CD4-positive, alpha-beta T cell treated with Interleukin-12 subunit alpha and Interleukin-12 subunit beta, for 1 hour (primary cell): ENCODE measurements around the gene DYNLL2.
"Not testable (repeated sequence)": the region's sequence is repeated elsewhere in the genome, so short reads cannot be mapped to it uniquely, and the experiment has no call there.

ENCODE experiments used
- DNase-seq: peaks from one replicate; pipeline ENCODE4 v3.0.0-alpha.2; 2020

Gene DYNLL2

DNA sequence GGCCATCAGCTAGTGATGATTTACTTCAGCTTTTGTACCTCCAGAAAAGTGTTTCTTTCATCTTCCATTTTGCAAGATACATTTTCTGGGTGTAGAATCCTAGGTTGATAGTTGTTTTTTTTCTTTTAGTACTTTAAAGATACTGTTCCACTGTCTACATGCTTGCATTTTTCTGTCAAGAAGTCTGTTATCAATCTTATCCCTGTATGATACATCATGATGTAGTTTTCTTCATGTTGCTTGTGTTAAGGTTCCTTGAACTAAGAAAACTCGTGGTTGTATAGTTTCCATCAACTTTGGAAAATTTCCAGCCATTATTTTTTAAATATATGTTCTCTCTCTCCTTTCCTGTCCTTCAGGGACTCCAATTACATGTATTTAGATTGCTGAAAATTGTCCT is 24.1 kb downstream of the DYNLL2 start:
- no peak for DNase-seq

DNA sequence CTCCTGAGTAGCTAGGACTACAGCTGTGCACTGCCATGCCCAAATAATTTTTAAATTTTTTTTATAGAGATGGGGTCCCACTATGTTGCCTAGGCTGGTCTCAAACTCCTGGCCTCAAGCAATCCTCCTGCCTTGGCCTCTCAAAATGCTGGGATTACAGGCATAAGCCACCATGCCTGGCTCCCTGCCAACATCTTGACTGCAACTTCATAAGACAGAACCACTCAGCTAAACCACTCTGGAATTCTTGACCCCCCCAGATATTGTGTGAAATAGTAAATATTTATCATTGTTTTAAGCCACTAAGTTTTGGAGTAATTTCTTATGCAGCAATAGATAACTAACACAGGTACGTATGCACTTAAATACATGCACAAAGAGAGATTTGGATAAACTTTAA is 26.0 kb downstream of the DYNLL2 start:
- no peak for DNase-seq

DNA sequence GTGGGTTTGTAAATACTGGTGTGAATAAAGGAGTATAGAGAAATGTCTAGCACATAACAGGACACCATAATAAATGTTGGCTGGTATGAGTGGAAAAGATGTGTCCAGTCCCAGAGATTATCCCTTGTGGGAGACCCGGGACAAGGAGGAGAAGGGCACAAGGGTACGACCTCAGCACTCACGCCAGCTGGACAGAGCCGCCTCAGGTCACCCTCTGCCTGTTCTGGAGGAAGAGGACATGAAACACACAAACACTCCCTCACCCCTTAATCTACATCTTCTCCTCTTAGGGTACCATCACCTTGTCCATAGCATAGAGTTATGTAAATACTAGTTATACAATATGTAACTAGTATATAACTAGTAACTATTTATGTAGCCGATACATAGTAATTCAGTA is 26.8 kb downstream of the DYNLL2 start:
- DNase-seq = no peak

DNA sequence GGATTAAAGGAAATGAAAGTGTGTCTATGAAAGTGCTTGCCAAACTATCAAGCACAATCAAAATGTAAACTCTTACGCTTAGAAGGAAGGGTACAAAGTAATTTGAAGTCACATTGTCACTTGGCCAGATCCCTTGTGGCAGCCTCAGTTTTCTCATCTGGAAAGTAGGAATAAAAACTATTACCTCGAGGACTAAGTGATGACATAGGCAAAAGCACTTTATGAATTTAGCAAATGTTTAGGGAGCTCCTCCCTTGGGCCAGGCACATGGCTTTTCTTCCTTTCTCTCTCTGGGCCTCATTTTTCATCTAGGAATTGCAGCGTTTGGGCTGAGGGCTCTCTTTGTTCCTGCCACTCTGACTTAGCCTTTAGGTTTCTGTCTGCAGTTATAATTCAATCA is 28.5 kb downstream of the DYNLL2 start:
- DNase-seq = no peak

DNA sequence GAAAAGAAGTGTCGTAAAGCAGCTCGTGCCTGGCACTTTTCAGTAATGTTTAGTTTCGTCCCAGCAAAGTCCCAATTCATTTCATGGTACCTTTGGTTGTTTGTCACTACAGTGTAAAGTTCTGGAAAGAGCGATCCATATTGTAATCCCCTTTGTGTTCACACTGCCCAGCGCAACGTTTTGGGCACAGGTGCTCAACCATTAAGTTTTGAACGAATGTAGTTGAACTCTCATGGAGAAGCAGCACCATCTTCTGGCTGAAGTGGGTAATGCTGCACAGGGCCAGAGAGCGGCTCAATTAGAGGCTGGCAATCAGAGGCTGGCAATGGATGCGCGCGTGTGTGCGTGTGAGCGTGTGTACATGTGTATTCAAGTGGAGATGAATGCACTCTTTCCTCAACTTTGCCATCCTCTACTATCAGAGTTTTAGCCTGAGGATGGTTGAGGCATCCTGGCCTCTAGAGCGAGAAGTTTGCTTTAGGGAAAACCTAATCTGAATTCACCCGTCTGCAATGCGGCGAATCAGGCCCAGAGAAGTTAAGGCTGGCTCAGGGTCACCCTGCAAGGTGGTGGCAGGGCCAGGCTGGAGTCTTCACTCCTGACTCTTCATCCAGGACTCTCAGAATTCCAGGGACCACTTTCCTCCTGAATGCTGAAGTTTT is 29.9 kb downstream of the DYNLL2 start:
- DNase-seq = peak; percentile 86

DNA sequence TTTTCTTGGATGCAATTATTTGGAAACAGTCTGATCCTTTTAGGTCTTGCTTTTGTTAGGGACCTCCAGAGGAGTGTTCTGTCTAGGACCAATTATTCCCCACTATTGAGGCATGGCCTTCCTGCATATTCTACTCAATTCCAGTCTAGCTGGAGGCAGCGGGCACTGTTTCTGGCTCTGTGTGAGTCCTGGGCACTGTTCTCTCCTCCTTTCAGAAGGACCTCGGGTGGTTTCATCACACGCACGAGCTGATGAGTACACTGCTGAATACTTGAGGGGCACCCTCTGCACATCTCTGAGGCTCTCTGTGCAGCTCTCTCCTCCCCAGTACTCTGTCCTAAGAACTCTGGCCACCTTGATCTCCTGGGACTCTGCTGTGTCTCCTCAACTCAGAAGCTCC is 30.7 kb downstream of the DYNLL2 start:
- no peak for DNase-seq

DNA sequence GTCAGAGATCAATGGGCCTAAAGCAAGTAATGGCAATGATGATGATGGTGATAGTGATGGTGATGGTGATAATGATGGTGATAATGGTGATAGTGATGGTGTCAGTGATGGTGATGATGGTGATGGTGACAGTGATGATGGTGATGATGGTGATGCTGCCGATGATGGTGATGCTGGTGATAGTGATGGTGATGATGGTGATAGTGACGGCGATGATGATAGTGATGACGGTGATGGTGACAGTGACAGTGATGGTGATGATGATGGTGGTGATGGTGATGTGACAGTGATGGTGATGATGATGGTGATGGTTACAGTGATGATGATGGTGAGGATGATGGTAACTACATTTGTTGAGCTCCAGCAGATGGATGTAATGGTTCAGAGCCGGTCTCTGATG is 34.2 kb downstream of the DYNLL2 start:
- DNase-seq = no peak

DNA sequence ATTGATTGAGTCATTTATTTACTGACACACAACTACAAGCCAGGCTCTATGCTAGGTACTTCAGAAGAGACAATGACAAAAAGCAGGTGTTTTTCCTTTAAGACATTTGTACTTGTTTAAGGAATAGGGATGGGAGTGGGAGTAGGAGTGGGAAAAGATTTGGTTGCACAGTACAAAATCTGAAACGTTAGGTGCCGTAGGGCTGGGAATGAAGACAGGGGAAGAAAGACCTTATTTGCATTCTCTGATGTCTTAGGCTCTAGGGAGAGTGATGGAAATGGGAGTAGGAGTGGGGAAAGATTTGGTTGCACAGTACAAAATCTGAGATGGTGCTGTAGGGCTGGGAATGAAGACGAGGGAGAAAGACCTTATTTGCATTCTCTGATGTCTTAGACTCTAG is 36.3 kb downstream of the DYNLL2 start:
- no peak for DNase-seq

DNA sequence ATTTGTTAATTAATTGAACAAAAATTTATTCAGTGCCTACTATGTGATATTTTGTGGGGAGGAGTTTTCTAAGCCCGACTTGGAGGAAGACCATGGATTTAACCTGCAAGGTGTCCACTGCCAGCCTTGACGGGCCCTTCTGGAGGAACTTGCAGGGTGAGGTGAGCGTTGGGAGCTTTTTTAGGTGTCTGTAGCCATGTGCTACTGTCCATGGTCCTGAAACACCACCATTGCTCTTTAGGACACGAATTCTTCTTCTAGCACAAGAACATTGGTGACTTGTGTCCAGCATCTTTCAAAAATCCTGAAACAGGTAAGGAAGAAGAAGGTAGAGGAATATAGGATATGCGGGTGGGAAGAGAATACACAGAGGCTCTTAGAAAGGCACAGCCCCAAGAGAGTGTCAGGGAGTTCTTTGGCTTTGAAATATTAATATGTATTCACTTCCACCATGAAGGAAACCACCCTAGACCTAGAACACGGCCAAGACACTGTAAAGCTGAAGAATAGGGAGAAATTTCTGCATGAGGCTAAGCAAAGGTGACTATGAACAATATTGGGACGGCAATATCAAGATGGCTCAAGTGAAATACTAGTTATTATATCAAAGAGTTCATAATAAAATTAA is 37.1 kb downstream of the DYNLL2 start:
- peak; percentile 63 for DNase-seq

DNA sequence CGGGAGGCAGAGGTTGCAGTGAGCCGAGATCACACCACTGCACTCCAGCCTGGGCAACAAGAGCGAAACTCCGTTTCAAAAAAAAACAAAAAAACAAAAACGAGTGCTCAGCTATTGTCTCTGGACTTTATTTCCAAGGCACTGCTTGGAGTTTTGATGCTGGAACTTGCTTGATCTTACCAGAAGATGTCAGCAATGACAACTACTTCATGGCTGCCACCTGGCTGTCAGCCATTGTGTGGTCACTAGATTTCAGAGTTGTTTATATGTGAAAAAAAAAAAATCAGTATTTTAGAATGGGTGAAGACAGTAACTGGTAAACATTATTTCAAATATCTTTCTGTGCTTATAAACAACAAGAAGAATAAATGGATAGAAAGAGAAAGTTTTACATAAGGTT is 38.7 kb downstream of the DYNLL2 start:
- DNase-seq = peak; percentile 73

DNA sequence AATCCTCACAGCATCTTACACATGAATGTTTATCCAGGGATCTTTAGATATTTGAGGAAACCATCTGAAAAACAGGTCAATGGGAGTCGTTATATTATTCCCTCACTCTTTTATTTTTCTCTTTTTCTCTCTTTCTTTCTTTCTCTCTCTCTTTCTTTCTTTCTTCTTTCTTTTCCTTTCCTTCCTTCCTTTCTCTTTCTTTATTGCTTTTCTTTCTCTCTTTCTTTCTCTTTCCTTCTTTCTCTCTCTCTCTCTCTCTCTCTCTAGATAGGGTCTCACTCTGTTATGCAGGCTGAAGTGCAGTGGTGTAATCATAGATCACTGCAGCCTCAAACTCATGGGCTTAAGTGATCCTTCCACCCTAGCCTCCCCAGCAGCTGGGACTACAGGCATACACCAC is 44.6 kb downstream of the DYNLL2 start:
- DNase-seq = no peak

DNA sequence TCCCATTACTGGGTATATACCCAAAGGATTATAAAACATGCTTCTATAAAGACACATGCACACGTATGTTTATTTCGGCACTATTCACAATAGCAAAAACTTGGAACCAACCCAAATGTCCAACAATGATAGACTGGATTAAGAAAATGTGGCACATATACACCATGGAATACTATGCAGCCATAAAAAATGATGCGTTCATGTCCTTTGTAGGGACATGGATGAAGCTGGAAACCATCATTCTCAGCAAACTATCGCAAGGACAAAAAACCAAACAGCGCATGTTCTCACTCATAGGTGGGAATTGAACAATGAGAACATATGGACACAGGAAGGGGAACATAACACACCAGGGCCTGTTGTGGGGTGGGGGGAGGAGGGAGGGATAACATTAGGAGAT is 49.5 kb downstream of the DYNLL2 start:
- not testable (repeated sequence) for DNase-seq

DNA sequence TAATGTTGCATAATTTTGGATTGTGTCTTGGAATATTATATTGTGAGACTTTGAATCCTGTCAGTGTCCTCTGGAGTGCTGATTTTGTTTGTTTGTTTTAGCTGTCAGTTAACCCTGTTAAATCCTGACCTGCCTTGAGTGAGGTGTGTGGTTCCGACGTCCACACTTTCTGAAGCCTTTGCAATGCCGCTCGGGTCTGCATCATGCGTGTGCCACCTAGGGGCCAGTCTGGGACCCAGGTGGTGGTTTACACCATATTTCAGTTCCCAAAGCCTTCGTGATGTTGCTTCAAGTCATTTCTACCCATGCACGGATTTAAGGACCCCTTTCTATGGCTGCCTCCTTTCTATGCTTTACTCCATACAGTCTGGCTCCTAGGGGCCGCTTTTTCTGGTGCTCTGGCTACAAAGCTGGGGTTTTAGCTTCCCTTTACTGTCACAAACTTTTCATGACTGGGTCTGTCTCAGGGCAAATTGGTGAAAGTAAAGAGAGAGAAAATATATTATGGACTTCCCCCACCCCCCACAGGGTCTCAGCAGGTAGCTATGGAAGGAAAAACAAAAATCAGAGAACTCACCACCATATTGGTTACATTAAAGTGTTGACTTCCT is 53.6 kb downstream of the DYNLL2 start:
- no peak for DNase-seq

DNA sequence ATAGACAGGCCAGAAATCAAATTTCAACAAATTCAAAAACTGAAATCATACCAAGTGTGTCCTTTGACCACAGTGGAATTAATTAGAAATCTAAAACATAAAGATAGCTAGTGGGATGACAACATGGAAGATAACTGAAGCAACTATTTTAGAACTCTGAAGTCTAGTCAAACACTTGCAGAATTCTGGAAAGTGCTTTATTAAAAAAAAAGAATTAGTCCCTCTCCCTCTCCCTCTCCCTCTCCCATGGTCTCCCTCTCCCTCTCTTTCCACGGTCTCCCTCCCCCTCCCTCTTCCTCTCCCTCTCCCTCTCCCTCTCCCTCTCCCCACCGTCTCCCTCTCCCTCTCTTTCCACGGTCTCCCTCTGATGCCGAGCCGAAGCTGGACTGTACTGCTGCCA is 58.3 kb downstream of the DYNLL2 start:
- no peak for DNase-seq

DNA sequence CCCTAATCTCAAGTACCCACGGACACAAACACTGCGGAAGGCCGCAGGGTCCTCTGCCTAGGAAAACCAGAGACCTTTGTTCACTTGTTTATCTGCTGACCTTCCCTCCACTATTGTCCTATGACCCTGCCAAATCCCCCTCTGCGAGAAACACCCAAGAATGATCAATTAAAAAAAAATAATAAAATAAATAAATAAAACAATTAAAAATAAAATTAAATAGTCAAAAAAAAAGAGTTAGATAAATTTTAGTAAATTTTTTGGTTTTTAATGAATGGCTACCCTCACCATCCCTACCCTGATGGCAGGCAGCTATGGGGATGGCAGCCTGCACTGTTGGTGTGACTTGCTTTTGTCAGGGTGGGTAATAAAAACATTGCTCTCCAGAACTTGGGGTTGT is 60.1 kb downstream of the DYNLL2 start:
- DNase-seq = not testable (repeated sequence)

DNA sequence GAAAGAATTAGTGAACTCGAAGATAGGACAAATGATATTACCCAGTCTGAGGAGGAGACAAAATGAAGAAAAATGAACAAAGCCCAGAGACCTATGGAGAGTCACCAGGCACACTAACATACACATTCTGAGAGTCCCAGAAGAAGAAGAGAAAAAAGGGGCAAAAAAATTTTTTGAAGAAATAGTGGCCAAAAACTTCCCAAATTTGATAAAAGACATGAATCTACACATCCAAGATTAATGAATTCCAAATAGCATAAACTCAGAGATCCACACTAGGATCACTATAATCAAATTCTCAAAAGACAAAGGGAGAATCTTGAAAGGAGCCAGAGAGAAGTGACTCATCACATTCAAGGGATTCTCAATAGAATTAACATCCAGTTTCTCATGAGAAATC is 61.6 kb downstream of the DYNLL2 start:
- no peak for DNase-seq
